HepG2 (cell line): ENCODE data around the gene SLBP. TPM values are rescaled to one million over a fixed set of nuclear protein-coding genes. Genes with fewer than 3 reads are reported as not detected.

Experiments used
- GATAD1 ChIP-seq: IDR thresholded peaks from 2 replicates; pipeline ENCODE4 v1.6.1; 2016; ENCODE audit warnings: missing genetic modification reagents, missing compliant biosample characterization
- HNRNPL ChIP-seq: fragments of 200-400 bp; formaldehyde crosslinking; IDR thresholded peaks from 2 replicates; pipeline ENCODE4 v1.6.1; 2017; ENCODE audit warnings: mild to moderate bottlenecking, low read depth, low read length
- MXD4 ChIP-seq: IDR thresholded peaks from 2 replicates; pipeline ENCODE4 v1.6.1; 2016; ENCODE audit warnings: mild to moderate bottlenecking, missing biosample characterization, missing genetic modification reagents
- ZFP41 ChIP-seq: sonication (generic); formaldehyde crosslinking; IDR thresholded peaks from 2 replicates; pipeline ENCODE4 v1.4.0; 2020; ENCODE audit warnings: mild to moderate bottlenecking, missing genetic modification reagents, borderline replicate concordance
- ZNF33B ChIP-seq: sonication (generic); formaldehyde crosslinking; IDR thresholded peaks from 2 replicates; pipeline ENCODE4 v1.5.1; 2020; ENCODE audit warnings: mild to moderate bottlenecking, missing genetic modification reagents
- ZSCAN25 ChIP-seq: sonication (generic); formaldehyde crosslinking; IDR thresholded peaks from 2 replicates; pipeline ENCODE4 v1.8.0; 2022; ENCODE audit warnings: mild to moderate bottlenecking, missing genetic modification reagents
- polyA plus RNA-seq, 8 experiments: library from polyadenylated mRNA; depleted of rRNA in 3 of 8; stranded (reverse) in 7 of 8; unstranded in 1 of 8; fragments of >200 nt; fragmentation: Illumina TruSeq in 4 of 8; extraction: Trizol in 4 of 8; gene quantifications; 2 replicates each; pipeline versions ENCODE4 v1.2.1 to v1.2.3, GENCODE V29; 2011 to 2016; ENCODE audit warnings: low read depth in 4 of 8, missing spikeins in 1 of 8, mixed read lengths in 1 of 8; ENCODE audit not compliant: insufficient read depth in 1 of 8
- total RNA-seq, 5 experiments: library from RNA; depleted of rRNA; stranded (reverse); fragments of >200 nt; fragmentation: Illumina TruSeq; extraction: Trizol; gene quantifications; 2 replicates each; pipeline ENCODE4 v1.2.3, GENCODE V29; 2016; ENCODE audit warnings: low read depth in 1 of 5
- TF ChIP-seq, protein P1 (sequence below): sonication (generic); formaldehyde crosslinking; IDR thresholded peaks from 2 replicates; pipeline ENCODE4 v1.8.1; 2023; ENCODE audit warnings: mild to moderate bottlenecking, inconsistent platforms, moderate library complexity, missing genetic modification reagents, borderline replicate concordance
- TF ChIP-seq, protein P2 (sequence below): sonication (generic); formaldehyde crosslinking; IDR thresholded peaks from 2 replicates; pipeline ENCODE4 v1.4.0; 2020; ENCODE audit warnings: missing genetic modification reagents, borderline replicate concordance
- TF ChIP-seq, protein P3 (sequence below): sonication (generic); formaldehyde crosslinking; IDR thresholded peaks from 2 replicates; pipeline ENCODE4 v1.4.0; 2020; ENCODE audit warnings: missing genetic modification reagents
- TF ChIP-seq, protein P4 (sequence below): fragments of 450-650 bp; IDR thresholded peaks from 2 replicates; pipeline ENCODE4 v1.6.1; 2017; ENCODE audit warnings: mild to moderate bottlenecking
- TF ChIP-seq, protein P5 (sequence below): sonication (generic); formaldehyde crosslinking; IDR thresholded peaks from 2 replicates; pipeline ENCODE4 v1.5.0; 2020; ENCODE audit warnings: mild to moderate bottlenecking, missing genetic modification reagents, borderline replicate concordance

Gene SLBP
- total and polyA plus RNA-seq, 2 of the 13 experiments (the other 11 are each of a cell fraction or from before 2014, with no cell fraction given): 43.9 to 104 TPM

DNA sequence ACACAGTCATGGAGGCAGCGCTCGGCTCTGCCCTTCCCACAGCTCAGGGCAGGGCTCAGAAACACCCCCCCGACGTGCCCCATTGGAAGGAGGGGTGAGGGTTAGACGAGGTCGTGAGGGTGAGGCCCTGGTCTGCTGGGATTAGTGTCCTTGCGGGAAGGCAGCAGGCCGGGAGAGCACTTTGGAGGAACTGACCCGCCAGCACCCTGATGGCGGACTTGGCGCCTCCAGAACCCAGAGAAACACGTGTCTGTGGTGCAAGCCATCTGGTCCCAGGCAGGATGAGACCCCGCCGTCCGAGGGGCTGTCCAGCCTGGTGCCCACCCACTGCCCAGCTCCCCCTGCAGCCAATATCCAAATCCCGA is 35.5 kb upstream of the SLBP start (continued):
- TF ChIP-seq, protein P1, sequence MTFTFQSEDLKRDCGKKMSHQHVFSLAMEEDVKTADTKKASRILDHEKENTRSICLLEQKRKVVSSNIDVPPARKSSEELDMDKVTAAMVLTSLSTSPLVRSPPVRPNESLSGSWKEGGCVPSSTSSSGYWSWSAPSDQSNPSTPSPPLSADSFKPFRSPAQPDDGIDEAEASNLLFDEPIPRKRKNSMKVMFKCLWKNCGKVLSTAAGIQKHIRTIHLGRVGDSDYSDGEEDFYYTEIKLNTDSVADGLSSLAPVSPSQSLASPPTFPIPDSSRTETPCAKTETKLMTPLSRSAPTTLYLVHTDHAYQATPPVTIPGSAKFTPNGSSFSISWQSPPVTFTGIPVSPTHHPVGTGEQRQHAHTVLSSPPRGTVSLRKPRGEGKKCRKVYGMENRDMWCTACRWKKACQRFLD (CRISPR knock-in tag): no peak
- TF ChIP-seq, protein P2, sequence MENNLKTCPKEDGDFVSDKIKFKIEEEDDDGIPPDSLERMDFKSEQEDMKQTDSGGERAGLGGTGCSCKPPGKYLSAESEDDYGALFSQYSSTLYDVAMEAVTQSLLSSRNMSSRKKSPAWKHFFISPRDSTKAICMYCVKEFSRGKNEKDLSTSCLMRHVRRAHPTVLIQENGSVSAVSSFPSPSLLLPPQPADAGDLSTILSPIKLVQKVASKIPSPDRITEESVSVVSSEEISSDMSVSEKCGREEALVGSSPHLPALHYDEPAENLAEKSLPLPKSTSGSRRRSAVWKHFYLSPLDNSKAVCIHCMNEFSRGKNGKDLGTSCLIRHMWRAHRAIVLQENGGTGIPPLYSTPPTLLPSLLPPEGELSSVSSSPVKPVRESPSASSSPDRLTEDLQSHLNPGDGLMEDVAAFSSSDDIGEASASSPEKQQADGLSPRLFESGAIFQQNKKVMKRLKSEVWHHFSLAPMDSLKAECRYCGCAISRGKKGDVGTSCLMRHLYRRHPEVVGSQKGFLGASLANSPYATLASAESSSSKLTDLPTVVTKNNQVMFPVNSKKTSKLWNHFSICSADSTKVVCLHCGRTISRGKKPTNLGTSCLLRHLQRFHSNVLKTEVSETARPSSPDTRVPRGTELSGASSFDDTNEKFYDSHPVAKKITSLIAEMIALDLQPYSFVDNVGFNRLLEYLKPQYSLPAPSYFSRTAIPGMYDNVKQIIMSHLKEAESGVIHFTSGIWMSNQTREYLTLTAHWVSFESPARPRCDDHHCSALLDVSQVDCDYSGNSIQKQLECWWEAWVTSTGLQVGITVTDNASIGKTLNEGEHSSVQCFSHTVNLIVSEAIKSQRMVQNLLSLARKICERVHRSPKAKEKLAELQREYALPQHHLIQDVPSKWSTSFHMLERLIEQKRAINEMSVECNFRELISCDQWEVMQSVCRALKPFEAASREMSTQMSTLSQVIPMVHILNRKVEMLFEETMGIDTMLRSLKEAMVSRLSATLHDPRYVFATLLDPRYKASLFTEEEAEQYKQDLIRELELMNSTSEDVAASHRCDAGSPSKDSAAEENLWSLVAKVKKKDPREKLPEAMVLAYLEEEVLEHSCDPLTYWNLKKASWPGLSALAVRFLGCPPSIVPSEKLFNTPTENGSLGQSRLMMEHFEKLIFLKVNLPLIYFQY (CRISPR knock-in tag): no peak
- TF ChIP-seq ZNF33B (CRISPR knock-in tag) (0 out of 2 replicates have a peak, but pooled peaks have one; percentile 40), ZSCAN25 (CRISPR knock-in tag) (0 out of 2 replicates have a peak, but pooled peaks have one; percentile 28), MXD4 (CRISPR knock-in tag) (0 out of 2 replicates have a peak, but pooled peaks have one; percentile 23), HNRNPL (peak; percentile 93), GATAD1 (no peak), ZFP41 (CRISPR knock-in tag) (no peak)
- TF ChIP-seq, protein P3, sequence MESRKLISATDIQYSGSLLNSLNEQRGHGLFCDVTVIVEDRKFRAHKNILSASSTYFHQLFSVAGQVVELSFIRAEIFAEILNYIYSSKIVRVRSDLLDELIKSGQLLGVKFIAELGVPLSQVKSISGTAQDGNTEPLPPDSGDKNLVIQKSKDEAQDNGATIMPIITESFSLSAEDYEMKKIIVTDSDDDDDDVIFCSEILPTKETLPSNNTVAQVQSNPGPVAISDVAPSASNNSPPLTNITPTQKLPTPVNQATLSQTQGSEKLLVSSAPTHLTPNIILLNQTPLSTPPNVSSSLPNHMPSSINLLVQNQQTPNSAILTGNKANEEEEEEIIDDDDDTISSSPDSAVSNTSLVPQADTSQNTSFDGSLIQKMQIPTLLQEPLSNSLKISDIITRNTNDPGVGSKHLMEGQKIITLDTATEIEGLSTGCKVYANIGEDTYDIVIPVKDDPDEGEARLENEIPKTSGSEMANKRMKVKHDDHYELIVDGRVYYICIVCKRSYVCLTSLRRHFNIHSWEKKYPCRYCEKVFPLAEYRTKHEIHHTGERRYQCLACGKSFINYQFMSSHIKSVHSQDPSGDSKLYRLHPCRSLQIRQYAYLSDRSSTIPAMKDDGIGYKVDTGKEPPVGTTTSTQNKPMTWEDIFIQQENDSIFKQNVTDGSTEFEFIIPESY (CRISPR knock-in tag): peak; percentile 99
- TF ChIP-seq, protein P4, sequence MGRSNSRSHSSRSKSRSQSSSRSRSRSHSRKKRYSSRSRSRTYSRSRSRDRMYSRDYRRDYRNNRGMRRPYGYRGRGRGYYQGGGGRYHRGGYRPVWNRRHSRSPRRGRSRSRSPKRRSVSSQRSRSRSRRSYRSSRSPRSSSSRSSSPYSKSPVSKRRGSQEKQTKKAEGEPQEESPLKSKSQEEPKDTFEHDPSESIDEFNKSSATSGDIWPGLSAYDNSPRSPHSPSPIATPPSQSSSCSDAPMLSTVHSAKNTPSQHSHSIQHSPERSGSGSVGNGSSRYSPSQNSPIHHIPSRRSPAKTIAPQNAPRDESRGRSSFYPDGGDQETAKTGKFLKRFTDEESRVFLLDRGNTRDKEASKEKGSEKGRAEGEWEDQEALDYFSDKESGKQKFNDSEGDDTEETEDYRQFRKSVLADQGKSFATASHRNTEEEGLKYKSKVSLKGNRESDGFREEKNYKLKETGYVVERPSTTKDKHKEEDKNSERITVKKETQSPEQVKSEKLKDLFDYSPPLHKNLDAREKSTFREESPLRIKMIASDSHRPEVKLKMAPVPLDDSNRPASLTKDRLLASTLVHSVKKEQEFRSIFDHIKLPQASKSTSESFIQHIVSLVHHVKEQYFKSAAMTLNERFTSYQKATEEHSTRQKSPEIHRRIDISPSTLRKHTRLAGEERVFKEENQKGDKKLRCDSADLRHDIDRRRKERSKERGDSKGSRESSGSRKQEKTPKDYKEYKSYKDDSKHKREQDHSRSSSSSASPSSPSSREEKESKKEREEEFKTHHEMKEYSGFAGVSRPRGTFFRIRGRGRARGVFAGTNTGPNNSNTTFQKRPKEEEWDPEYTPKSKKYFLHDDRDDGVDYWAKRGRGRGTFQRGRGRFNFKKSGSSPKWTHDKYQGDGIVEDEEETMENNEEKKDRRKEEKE: no peak
- TF ChIP-seq, protein P5, sequence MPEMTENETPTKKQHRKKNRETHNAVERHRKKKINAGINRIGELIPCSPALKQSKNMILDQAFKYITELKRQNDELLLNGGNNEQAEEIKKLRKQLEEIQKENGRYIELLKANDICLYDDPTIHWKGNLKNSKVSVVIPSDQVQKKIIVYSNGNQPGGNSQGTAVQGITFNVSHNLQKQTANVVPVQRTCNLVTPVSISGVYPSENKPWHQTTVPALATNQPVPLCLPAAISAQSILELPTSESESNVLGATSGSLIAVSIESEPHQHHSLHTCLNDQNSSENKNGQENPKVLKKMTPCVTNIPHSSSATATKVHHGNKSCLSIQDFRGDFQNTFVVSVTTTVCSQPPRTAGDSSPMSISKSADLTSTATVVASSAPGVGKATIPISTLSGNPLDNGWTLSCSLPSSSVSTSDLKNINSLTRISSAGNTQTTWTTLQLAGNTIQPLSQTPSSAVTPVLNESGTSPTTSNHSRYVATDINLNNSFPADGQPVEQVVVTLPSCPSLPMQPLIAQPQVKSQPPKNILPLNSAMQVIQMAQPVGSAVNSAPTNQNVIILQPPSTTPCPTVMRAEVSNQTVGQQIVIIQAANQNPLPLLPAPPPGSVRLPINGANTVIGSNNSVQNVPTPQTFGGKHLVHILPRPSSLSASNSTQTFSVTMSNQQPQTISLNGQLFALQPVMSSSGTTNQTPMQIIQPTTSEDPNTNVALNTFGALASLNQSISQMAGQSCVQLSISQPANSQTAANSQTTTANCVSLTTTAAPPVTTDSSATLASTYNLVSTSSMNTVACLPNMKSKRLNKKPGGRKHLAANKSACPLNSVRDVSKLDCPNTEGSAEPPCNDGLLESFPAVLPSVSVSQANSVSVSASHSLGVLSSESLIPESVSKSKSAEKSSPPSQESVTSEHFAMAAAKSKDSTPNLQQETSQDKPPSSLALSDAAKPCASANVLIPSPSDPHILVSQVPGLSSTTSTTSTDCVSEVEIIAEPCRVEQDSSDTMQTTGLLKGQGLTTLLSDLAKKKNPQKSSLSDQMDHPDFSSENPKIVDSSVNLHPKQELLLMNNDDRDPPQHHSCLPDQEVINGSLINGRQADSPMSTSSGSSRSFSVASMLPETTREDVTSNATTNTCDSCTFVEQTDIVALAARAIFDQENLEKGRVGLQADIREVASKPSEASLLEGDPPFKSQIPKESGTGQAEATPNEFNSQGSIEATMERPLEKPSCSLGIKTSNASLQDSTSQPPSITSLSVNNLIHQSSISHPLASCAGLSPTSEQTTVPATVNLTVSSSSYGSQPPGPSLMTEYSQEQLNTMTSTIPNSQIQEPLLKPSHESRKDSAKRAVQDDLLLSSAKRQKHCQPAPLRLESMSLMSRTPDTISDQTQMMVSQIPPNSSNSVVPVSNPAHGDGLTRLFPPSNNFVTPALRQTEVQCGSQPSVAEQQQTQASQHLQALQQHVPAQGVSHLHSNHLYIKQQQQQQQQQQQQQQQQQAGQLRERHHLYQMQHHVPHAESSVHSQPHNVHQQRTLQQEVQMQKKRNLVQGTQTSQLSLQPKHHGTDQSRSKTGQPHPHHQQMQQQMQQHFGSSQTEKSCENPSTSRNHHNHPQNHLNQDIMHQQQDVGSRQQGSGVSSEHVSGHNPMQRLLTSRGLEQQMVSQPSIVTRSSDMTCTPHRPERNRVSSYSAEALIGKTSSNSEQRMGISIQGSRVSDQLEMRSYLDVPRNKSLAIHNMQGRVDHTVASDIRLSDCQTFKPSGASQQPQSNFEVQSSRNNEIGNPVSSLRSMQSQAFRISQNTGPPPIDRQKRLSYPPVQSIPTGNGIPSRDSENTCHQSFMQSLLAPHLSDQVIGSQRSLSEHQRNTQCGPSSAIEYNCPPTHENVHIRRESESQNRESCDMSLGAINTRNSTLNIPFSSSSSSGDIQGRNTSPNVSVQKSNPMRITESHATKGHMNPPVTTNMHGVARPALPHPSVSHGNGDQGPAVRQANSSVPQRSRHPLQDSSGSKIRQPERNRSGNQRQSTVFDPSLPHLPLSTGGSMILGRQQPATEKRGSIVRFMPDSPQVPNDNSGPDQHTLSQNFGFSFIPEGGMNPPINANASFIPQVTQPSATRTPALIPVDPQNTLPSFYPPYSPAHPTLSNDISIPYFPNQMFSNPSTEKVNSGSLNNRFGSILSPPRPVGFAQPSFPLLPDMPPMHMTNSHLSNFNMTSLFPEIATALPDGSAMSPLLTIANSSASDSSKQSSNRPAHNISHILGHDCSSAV (CRISPR knock-in tag): no peak
